Activated CD4-positive, alpha-beta T cell treated with anti-CD3 and anti-CD28 coated beads, Interleukin-2, amount 50 U/mL, for 1 hour (primary cell): Measurements from ENCODE around the gene KRTAP19-8.

Experiments
- DNase-seq: peaks from one replicate; pipeline ENCODE4 v3.0.0-alpha.2; 2020

Gene KRTAP19-8, protein sequence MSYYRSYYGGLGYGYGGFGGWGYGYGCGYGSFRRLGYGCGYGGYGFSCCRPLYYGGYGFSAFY

GRCh38 chr21:31038376-31038775 lies at the start of gene KRTAP19-8:
Gene KRTAP19-8 (minus strand): TSS chr21:31038476. CDS start chr21:31038443, 33 bp downstream.
- no peak for DNase-seq

DNA sequence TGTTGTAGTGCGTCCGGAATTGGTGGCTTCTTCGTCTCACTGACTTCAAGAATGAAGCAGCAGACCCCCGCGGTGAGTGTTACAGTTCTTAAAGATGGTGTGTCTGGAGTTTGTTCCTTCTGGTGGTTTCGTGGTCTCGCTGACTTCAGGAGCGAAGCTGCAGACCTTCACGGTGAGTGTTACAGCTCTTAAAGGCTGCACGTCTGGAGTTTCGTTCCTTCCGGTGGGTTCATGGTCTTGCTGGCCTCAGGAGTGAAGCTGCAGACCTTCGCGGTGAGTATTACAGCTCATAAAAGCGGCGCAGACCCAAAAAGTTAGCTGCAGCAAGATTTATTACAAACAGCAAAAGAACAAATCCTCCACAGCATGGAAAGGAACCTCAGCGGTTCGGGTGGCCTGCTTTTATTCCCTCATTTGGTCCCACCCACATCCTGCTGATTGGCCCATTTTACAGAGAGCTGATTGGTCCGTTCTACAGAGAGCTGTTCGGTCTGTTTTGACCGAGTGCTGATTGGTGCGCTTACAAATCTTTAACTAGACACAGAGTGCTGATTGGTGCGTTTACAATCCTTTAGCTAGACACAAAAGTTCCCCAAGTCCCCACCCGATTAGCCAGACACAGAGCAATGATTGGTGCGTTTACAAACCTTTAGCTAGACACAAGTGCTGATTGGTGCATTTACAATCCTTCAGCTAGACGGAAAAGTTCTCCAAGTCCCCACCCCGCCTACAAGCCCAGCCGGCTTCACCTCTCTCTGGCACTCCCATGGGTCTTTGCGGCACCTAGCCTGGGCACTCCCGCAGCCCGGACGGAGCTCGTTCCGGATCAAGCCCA lies 49.6 kb upstream of the KRTAP19-8 start:
- no peak for DNase-seq

DNA sequence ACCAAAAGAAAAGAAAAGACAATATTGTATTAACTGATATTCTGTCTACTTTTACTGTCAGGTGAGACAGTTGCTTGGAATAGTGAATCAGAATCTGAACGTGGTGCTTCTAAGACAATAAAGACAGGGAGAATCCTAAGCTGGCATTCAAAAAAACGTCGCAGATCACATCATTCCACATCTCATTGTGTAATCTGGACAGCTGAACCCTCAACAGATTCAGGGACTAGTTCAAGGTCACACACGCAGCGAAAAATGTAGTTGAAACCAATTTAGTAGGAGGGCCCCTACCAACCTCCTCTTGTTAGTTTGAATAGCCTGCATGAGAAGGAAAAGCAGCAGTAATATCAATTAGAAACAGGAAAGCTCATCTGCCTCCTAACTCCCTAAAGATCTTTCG lies 46.4 kb upstream of the KRTAP19-8 start:
- no peak for DNase-seq

- no peak for DNase-seq
Observed at GRCh38 chr21:31078796-31079195, 40.5 kb upstream of the KRTAP19-8 start.

DNA sequence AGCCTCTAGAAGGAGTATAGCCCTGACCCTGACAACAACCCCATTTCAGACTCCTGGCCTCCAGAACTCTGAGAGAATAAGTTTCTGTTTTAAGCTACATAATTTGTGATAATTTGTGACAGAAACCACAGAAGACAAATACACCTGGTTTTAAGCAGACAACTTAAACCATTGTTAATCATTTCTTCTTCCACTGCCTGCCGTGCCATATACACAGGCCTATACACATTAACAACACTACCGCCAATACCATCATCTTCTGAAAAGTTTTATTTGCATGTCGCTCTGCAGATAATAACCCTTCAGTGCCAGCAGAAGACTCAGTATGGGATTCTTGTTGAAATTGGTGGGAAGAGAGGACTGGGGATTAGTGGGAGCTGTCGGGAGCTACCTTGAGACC lies 39.9 kb upstream of the KRTAP19-8 start:
- no peak for DNase-seq

DNA sequence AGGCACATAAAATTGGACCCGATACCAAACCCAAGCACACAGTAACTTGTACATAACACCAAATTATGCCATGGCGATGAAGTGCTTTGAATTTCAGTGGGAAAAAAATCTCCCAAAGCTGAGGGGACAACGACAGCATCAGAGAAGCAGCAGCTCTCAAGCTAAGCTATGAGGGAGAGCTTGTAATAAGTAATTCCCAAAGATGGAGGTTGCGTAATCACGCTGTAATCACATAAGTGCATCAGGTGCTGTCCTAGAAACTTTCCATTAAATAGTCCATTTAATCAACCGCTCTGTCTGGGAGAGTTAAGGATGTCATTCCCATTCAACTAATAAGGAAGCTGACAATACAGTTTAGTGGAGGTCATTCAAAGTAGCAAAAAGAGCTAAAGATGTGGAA lies 37.6 kb upstream of the KRTAP19-8 start:
- DNase-seq = no peak

- DNase-seq = no peak
Observed at GRCh38 chr21:31072533-31072932, 34.3 kb upstream of the KRTAP19-8 start.

GRCh38 chr21:31064803-31065202 lies 26.5 kb upstream of the KRTAP19-8 start:
- no peak for DNase-seq

DNA sequence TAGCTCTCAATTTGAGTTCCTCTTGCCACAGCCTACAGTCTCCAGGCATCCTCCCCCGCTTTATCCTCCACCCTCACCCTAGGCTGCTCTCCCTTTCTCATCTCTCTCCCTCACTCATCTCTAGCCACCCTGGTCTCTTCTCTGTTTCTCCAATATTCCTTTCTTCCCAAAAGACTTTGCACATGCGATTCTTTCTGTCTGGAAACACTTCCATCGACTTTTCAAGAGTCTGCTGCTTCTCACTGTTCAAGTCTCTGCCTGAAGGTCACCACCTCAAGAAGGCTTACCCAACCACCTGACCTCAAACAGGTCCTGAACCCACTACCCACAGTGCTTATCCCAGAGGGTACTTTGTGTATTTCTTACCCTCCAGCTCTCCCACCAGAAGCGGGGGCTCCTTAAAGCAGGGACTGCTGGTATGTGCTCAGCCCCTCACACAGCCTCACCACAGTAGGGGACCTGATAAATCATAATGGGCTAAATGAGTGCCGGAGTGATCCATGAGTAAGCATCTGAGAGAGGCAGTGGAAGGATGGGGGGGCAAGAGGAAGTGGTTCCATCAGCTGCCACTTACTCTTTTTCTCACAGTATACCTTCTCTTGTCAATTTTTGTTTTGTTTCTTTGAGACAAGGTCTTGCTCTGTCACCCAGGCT lies 14.3 kb upstream of the KRTAP19-8 start:
- no peak for DNase-seq

DNA sequence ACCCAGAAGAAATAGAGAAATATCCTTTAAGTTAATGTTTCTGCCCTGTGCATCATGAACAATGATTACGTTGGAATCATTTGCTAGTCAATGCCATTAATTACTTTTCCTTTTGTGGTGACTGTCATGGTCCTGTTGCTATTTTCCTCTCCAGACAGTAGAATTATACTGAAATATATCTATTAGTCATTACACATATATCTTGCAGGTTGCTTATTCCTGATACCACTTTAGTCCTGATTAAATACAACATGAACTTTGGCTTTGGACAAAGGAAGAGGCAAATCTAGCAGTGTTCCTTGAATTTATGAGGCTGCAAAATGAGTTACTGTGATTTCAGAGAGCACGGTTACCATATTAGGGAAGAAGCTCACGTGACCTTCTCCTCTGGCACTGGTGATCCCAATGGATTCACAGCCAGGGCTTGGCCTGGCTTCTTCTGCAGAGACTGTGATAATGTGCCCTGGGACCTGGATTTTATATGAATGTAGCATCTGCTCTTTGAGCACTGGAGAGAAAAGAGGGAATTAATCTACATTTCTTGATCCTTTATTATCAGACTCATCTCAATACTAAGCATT lies 12.4 kb upstream of the KRTAP19-8 start:
- DNase-seq = no peak

DNA sequence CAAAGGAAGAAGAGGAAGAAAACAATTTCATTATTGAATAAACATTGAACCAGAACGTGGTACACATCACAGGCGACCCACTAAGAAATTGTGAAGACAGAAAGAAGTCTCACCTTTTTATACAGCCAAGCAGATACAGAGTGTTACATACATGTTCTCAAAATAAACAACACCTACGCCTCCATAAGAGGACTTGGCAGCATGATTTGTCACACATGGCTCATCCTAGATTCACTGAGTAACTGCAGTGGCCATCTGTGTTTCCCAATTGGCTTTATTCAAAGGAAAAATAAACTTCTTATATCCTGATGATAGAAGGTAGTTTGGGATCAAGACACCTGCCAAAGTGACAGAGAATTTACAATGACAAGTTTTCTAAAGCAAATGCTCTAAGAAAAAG lies 7.6 kb upstream of the KRTAP19-8 start:
- no peak for DNase-seq

DNA sequence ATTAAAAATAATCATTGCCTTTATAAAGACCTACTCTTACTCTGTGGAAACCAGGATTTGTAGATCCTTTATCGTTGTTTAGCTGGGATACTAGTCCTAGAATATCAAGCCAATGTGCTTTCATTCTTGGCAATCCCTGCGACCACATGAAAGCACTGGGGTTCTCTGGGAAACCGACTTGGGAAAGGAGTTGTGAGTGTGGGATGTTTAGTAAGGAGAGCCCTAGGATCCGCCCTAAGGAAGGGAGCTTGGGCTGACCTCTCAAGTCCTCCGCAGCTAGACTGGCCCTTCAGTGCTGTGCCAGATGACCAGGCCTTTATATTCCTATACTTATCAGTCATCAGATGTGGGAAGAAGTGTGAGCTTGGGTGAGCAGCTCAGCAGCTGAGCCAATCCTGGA lies 5.2 kb upstream of the KRTAP19-8 start:
- no peak for DNase-seq

DNA sequence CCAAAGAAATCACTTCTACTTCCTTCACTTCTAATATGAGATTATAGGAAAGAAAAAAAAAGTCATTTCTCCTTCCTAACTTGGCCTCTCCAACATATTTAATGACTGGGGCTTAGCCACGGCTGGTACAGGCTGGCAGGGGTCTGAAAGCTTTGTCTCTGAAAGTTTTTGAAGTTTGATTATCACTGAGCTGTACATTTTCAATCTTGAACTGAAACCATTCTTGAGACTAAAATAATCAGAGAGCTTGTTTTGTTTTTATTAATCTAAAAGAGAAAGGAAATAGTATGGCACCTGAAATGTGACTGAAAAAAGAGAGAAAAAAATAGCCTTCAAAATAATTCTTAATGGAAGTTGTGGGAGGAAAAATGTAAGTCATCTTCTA lies 3.8 kb upstream of the KRTAP19-8 start:
- DNase-seq = no peak

DNA sequence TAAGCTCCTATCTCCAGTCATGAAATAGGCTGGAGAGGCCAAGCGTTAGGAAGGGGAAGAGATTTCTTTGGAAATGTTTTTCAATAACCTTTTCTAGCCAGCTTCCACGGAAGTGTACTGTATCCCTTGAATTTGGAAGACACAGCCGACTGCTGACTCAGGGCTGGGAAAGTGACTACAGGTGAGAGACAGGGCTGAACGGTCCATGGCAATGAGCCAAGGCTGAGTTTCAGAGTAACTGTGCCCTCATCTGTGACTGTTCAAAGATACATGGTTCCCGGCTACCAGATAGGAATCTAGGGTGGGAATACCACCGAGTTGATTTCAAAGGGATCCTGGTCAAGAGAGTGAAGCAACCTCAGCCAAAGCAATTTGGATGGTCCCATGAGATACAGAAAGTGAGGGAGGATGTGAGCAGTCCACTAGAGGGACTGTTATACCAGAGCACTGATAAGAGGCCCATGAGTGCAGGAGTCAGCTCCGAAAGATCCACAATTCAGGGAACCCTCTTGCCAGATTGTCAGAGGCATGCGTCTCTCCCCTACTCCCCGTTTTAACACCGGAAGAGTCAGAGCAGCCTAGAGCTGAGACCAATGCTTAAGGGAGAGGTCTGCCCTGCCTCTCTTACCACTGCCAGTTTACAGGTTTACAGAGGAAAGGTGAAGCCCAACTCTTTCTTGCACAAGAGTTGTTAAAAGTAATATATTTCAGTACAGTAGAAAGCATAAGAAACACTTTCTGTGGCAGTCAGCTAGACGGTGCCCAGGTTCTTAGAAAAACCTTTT lies 3.2 kb upstream of the KRTAP19-8 start:
- no peak for DNase-seq

DNA sequence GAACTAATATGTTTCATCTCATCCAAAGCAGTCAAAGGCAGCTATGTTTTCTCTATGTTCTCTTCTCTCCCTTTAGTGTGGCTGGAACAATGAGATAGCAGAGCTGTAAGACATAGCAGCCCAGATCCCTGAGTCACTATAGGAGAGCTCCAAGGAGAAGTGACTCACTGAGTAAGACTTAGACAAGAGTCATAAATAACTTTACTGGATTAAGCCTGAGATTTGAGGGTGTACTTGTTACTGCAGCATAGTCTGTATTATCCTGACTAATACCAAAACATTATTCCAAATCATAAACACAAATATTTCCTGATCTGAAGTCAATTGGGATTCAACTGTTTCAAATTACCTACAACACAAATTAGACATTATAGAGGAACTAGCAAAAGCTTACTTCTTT lies 3.9 kb downstream of the KRTAP19-8 start:
- no peak for DNase-seq

DNA sequence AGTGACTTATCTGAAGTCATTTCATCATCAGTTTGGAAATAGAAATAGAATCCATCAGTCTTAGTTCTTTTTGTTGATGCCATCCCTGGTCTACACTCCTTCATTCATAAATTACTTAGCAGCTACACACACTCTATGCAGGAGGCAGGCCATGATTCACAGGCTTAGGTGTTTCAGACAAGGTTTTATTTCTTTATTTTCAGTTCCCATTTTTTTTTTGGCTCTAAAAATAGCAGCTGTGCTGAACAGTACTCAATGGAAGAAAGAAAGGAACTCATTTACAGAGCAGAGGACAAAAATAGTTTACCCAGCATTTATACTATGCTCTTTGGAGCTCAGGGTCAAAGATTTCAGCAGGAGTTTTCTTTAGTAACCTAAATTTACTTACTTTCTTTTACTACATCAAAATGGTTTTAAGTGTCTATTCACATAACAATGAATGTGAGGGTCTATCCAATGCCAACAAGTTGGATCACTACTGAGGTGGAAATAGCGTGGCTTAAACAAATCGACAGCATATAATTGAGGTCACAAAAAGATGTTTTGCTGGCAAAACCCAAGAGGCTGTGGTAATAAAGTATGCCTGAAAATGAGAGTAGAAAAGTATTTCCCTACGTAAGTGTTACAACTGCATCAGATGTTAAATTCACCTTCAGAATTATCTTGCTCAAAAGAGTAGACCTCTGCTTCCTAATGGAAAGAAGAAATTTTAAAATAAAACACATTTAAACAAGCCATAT lies 7.7 kb downstream of the KRTAP19-8 start:
- DNase-seq = no peak

DNA sequence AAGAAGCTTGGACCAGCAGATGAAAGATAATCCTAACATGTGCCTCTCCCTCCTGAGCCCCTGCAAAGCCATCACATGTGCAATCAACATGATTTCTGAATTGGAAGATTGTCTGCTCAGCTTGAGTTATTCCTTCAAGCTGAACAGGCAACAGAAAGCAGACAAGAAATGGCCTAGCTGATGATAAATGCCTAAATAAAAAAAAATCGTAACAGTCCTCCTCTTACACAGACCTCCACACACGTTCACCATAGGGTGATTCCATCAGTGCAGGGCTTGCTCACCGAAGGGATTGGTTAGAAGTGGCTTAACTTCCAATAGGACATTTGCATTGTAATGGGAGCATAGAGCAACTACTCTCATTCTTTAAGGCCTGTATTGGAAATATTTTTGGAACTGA lies 14.6 kb downstream of the KRTAP19-8 start:
- no peak for DNase-seq

DNA sequence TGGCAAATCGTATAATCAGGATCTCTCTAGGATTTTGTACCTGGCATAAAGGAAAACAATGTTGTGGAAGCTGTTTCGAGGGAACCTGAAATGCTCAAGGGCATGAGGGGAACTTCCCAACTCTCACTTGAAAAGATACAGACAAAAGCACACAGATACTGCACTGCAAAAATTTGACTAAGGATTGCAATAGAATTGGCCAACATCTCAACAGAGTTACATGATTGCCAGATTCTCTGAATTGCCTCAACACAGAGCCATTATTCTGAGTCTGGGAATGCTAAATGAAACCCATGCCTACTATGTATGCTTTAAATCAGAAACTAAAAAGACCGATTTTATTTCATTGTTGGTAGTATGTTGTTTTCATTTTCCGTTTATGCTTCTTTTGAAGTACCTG lies 16.0 kb downstream of the KRTAP19-8 start:
- DNase-seq = no peak

DNA sequence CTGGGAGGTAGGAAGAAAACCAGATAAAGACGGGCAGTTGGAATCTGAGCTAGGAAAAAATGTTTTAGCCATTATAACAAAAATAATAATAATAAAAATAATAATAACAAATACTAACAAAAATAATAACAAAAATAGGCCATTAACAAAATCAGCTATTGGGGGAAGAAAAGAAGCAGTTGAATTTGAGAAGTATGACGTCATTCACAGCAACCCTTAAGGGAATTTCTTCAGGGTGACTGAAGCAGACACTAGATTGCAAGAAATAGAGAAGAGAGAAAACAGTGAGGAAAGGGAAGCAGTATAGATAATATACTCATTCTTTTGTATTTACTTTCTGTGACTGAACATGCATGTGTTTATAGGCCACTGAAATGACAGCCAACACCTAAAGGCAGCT lies 20.0 kb downstream of the KRTAP19-8 start:
- no peak for DNase-seq

DNA sequence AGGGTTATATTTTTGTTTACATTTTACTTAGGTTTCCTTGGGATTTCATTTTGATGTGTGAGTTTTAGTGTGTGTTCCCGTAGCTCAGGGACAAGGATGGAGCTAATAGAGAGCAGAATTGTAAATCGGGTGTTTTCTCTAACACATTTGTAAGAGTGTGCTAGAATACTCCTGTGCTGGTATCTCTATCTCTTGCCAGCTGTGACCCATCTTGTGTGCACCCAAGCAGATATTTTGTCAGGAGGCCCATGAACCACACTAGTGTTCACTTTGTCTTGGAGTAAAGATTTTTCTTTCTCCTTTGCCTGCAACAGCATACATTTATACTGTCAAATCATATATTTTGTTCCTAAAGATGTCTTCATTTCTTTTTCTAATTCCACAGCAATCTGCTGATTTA lies 23.4 kb downstream of the KRTAP19-8 start:
- no peak for DNase-seq

DNA sequence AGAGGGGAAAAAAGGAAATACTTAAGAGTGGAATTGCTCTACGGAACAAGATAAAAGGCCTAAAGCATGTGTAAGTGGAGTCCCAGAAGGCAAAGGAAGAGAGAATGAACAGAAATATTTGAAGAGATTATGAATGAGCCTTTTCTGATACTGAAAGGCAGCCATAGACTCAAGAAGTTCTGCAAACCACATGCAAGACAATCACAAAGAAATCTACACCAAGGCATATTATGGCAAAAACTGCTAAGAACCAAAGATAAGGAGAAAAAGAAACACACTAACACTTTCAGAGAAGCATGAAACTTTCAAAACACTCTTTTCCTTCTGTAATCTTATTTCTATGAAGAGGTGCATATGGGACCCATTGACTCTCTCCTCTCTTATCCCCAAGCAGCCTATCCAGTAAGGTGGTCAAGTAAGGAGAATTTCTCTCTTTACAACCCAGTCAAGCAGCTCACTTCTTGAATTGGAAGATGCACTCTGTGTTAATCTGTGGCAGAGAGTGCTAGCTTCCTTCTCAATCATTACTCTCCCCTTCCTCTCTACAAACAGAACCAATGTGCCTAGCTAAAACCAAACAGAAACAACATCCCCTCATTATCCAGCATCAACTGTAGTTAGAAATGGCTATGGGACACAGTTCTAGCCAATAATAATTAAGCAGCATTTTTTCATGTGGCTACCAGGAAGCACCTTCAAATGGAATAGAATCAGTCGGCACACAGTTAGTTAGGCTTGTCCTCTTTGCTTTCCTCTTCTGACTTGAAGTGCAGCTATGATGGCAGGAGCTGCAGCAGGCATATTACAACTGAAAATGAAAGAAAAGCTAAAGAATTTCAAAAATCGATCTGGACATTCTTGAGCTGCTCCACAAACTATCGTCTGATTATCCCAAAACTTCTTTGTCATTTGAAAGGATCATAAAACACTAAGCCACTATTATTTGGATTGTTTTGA lies 25.9 kb downstream of the KRTAP19-8 start:
- DNase-seq = no peak
